NCI-H345 treated with DMSO at 0.1 percent for 48 hours (cell line): ENCODE measurements around the gene GNPAT.

Source experiments
- DNase-seq: peaks from one replicate; lab custom pipeline; 2025; ENCODE audit not compliant: unreplicated experiment; lab: John Stamatoyannopoulos, UW

Gene GNPAT

GRCh38 chr1:231242516-231243198 is 1.6 kb downstream of the GNPAT start:
- no peak for DNase-seq

- DNase-seq: no peak
Observed at GRCh38 chr1:231248778-231249177, 7.8 kb downstream of the GNPAT start.

DNA sequence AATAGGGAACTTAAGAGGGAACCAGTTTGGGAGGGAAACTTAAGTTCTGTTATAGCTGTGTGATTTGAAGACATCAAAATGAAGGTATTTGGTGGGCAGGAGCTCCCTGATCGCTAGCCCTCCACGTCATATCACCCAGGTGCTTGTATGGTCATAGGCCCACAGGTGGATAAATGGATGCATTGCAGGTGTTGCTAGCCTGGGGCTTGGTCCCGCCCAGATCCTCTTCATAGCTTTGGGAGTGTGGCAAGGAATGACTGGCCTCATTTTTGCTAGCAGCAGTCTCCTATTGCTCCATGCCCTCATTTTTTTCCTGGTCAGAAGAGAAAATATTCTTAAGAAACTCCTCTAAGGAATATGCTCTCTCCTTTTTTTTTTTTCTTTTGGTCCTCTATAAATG is 11.3 kb downstream of the GNPAT start:
- no peak for DNase-seq

- DNase-seq: no peak
Observed at GRCh38 chr1:231260351-231260750, 19.3 kb downstream of the GNPAT start.

GRCh38 chr1:231264642-231265041 is 23.6 kb downstream of the GNPAT start:
- no peak for DNase-seq

- DNase-seq: no peak
Observed at GRCh38 chr1:231265379-231265778, 24.4 kb downstream of the GNPAT start.

DNA sequence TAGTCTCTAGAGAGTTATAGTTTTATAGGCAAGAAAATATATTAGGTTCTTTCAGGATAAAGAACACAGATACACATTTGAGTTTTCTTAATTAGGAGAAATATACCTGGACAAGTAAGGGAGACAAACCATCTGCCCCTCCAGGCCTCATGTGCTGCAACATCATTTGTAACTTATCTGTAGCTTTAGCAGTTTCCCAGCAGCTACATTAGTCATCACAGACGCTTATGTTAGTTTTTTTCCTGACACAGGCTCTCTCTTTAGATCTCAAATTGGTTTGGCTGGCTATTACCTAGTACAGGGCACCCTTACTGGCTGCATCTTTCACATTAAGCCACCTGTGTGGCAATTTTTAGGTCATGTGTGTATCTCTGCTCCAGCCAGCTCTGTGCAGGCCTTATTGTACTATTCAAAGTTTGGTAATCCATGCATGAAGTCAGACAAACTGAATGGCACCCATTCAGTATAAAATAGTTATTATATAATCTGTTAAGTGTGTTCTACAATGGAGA is 25.9 kb downstream of the GNPAT start:
- no peak for DNase-seq

GRCh38 chr1:231272173-231272572 is 31.2 kb downstream of the GNPAT start:
- no peak for DNase-seq

GRCh38 chr1:231272880-231273279 is 31.9 kb downstream of the GNPAT start:
- DNase-seq: no peak

GRCh38 chr1:231274119-231274825 is 33.3 kb downstream of the GNPAT start:
- DNase-seq: no peak

GRCh38 chr1:231278100-231278790 is 37.2 kb downstream of the GNPAT start:
- DNase-seq: no peak

DNA sequence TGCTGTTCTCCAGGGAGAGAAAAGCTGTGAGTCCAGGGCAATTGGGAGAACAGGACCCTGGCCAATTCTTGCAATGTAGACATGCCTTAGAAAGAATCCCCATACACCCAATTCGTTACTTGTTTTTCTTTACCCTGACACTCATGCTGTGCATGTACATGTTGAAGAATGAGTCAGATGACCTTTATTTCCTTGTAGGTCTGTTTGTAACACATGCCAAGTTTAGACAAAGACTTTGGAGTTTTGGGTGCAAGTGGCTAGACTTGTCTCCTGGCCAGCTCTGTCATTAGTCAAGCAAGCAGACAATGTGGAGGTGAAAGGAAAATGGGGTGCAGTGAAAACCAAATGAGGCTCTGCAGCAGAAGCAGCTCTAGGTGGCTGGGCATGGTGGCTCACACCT is 38.1 kb downstream of the GNPAT start:
- DNase-seq: no peak

- DNase-seq: no peak
Observed at GRCh38 chr1:231279683-231280082, 38.7 kb downstream of the GNPAT start.

- no peak for DNase-seq
Observed at GRCh38 chr1:231284441-231284840, 43.4 kb downstream of the GNPAT start.

DNA sequence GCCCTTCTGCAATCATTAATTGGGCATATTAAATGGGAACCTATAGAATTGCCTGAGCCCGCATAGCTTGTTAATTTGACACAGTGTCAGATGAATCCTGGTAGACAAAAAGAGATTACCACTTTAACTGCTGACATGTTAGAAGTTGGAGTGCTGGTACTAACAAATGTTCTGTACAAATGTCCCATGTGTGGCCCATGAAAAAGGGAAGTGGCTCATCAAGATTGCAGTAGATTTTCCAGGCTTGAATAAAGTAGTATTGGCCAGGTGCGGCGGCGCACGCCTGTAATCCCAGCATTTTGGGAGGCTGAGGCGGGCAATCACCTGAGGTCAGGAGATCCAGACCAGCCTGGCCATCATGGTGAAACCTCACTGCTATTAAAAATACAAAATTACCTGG is 45.6 kb downstream of the GNPAT start:
- DNase-seq: no peak

- DNase-seq: no peak
Observed at GRCh38 chr1:231295938-231296337, 54.9 kb downstream of the GNPAT start.

DNA sequence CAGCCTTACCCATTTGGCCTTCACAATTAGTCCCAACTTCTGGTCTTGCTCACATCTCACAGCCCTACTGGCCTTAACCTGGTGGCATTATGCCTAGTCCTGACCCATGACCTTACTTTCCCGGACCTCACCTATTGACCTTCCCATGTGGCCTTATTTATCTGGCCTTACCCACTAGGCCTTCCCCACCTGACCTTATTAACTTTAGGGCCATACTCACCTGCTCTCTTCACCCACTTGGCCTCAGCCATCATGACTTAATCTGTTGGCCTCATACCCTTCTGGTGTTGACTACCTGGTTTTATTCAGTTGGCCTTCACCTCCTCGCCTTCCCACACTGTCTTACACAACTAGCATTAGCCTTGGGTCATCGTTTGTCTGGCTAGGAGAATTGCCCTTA is 61.0 kb downstream of the GNPAT start:
- no peak for DNase-seq

DNA sequence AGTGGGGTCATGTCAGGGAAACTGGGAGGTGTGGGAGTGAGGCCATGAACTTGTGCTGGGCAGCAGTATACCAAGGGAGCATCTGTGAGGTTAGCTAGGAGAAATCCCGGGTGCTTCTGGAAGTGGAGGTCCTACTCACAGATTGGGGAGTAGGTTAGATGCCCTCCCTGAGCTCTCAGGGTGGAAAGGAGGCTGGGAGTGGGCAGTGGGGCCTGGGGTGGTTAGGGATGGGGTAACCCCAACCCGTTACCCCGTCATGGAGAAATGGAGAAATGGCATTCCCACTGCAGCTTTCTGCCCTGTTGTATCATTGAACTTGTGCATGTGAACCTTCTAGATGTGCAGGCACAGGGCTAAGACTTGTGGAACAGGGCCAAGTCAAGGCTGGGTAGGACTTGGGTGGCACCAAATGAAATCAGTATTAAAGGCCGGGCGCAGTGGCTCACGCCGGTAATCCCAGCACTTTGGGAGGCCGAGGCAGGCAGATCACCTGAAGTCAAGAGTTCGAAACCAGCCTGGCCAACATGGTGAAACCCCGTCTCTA is 69.5 kb downstream of the GNPAT start:
- DNase-seq: no peak

DNA sequence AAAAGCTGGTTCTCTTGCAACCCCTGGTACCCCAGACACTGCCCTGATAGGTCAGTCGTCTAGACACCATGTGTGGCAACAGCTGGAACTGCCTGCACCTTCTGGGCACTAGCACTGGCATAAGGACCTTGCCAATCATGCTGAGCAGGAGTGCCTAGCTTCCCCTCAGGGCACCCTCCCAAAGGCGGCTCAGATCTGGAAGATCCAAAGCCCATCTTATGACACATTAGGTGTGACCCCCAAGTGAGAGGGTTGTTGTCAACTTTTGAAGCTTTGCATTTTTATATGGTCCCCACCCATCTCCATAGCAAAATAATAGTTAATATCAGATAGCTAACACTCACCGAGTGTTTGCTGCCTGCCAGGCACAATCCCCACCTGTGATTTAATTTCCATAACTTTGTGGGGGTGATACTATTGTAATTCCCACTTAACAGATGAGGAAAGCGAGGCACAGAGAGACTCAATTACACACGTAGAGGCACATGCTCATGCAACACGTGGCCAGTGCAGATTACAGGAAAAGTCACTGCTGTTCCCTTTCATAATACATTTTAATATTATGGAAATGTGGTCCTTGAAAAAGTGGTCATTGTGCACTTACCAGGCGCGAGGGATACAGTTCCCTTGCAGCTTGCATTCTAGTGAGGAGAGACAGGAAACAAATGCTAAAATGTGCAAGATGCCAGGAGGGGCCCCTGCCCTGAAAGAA is 70.9 kb downstream of the GNPAT start:
- no peak for DNase-seq

- no peak for DNase-seq
Observed at GRCh38 chr1:231312432-231312788, 71.4 kb downstream of the GNPAT start.

DNA sequence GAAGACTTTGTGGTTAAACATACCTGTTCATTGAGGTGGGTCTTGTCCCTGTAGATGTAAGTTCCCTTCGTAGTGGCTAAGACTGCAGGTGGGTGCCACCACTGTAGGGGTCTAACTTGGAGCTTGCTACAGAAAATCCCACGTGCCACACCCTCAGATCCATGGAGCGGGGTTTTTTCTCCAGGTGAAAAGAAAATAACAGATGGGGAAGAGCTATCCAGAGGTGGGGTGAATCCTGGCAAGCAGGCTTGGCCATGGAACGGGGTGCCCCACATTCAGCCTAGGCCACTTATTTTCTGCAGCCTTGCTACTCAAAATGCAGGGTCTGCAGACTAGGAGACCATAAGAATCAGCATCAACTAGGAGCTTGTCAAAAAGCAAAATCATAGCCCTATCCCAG is 72.6 kb downstream of the GNPAT start:
- no peak for DNase-seq
